Pons (tissue), 1 donor: Measurements from ENCODE around the gene LMOD2.

Experiments used
- DNase-seq: peaks from one replicate; pipeline ENCODE4 v3.0.0-alpha.2; 2016; ENCODE audit warnings: low spot score

LMOD2 gene

GRCh38 chr7:123673137-123673732 lies 17.6 kb downstream of the LMOD2 start:
- no peak for DNase-seq

GRCh38 chr7:123673752-123674398 lies 18.2 kb downstream of the LMOD2 start:
- no peak for DNase-seq

GRCh38 chr7:123674399-123675180 lies 18.9 kb downstream of the LMOD2 start:
- no peak for DNase-seq

- no peak for DNase-seq
These were observed 19.5 kb downstream of the LMOD2 start for GRCh38 chr7:123675181-123675473.

GRCh38 chr7:123677061-123677715 lies 21.5 kb downstream of the LMOD2 start:
- no peak for DNase-seq

- no peak for DNase-seq
These were observed 23.9 kb downstream of the LMOD2 start for GRCh38 chr7:123679614-123680013.

GRCh38 chr7:123680580-123680979 lies 24.9 kb downstream of the LMOD2 start:
- DNase-seq, result no peak

- DNase-seq, result no peak
These were observed 25.9 kb downstream of the LMOD2 start for GRCh38 chr7:123681561-123681960.

GRCh38 chr7:123682690-123683089 lies 27.0 kb downstream of the LMOD2 start:
- DNase-seq, result peak; percentile 67

- no peak for DNase-seq
These were observed 31.5 kb downstream of the LMOD2 start for GRCh38 chr7:123687161-123687560.

GRCh38 chr7:123687727-123688126 lies 32.1 kb downstream of the LMOD2 start:
- DNase-seq, result no peak

GRCh38 chr7:123689250-123689649 lies 33.6 kb downstream of the LMOD2 start:
- DNase-seq, result no peak

- no peak for DNase-seq
These were observed 34.9 kb downstream of the LMOD2 start for GRCh38 chr7:123690550-123690949.

- DNase-seq, result no peak
These were observed 36.8 kb downstream of the LMOD2 start for GRCh38 chr7:123692471-123692877.

- DNase-seq, result no peak
These were observed 40.4 kb downstream of the LMOD2 start for GRCh38 chr7:123695944-123696677.

GRCh38 chr7:123705211-123705901 lies 49.7 kb downstream of the LMOD2 start:
- DNase-seq, result no peak

GRCh38 chr7:123709525-123709924 lies 53.9 kb downstream of the LMOD2 start:
- no peak for DNase-seq

- DNase-seq, result no peak
These were observed 55.0 kb downstream of the LMOD2 start for GRCh38 chr7:123710683-123711082.

- no peak for DNase-seq
These were observed 56.2 kb downstream of the LMOD2 start for GRCh38 chr7:123711832-123712293.

GRCh38 chr7:123712619-123713018 lies 57.0 kb downstream of the LMOD2 start:
- no peak for DNase-seq
